Neural cell (in vitro differentiated cells): ENCODE data around the gene SGCE. TPM values are rescaled to one million over a fixed set of nuclear protein-coding genes. Genes with fewer than 3 reads are reported as not detected.

ENCODE experiments used
- H2AFZ ChIP-seq: fragments of 200-600, 300-800 bp; sonication (generic), shearing (Covaris generic); 2 replicates; pipeline ENCODE4 v1.6.0; 2014; ENCODE audit warnings: low read depth, mild to moderate bottlenecking, antibody characterized with exemption, low read length, moderate library complexity
- H3F3A ChIP-seq: fragments of 200-600 bp; shearing (Covaris generic); 2 replicates; pipeline ENCODE4 v1.6.1; 2016; ENCODE audit warnings: mild to moderate bottlenecking, moderate library complexity, mixed read lengths, antibody characterized with exemption, low read length; ENCODE audit not compliant: insufficient read depth, poor library complexity, severe bottlenecking
- H3K27ac ChIP-seq: fragments of 200-600, 300-800 bp; sonication (generic), shearing (Covaris generic); 2 replicates; pipeline ENCODE4 v1.5.1; 2014; ENCODE audit warnings: mild to moderate bottlenecking, low read length, moderate library complexity
- H3K27me3 ChIP-seq: fragments of 300-800, 200-600 bp; sonication (generic), shearing (Covaris generic); 2 replicates; pipeline ENCODE4 v1.6.0; 2014; ENCODE audit warnings: mild to moderate bottlenecking, low read depth, low read length, moderate library complexity; ENCODE audit not compliant: insufficient read depth
- H3K36me3 ChIP-seq: fragments of 300-800, 200-600 bp; sonication (generic), shearing (Covaris generic); 2 replicates; pipeline ENCODE4 v1.5.1; 2014; ENCODE audit warnings: mild to moderate bottlenecking, antibody characterized with exemption, low read length, moderate library complexity; ENCODE audit not compliant: insufficient read depth
- H3K4me2 ChIP-seq: fragments of 300-800, 200-600 bp; sonication (generic), shearing (Covaris generic); 2 replicates; pipeline ENCODE4 v1.6.0; 2014; ENCODE audit warnings: mild to moderate bottlenecking, low read length
- H3K4me3 ChIP-seq: fragments of 300-800, 200-600 bp; sonication (generic), shearing (Covaris generic); 2 replicates; pipeline ENCODE4 v1.5.1; 2014; ENCODE audit warnings: mild to moderate bottlenecking, low read length, moderate library complexity
- H3K79me2 ChIP-seq: fragments of 200-600 bp; shearing (Covaris generic); replicated peaks from 2 replicates; pipeline ENCODE4 v1.6.0; 2014; ENCODE audit warnings: mild to moderate bottlenecking, low read length, moderate library complexity; ENCODE audit not compliant: insufficient read depth
- H3K9ac ChIP-seq: fragments of 300-800, 200-600 bp; sonication (generic), shearing (Covaris generic); 2 replicates; pipeline ENCODE4 v1.6.1; 2016; ENCODE audit warnings: mild to moderate bottlenecking, low read length, mixed read lengths
- H3K9me2 ChIP-seq: fragments of 200-600 bp; shearing (Covaris generic); 2 replicates; pipeline ENCODE4 v1.6.1; 2016; ENCODE audit warnings: mild to moderate bottlenecking, low read length, mixed read lengths; ENCODE audit not compliant: insufficient read depth
- H3K9me3 ChIP-seq: fragments of 200-600, 300-800 bp; sonication (generic), shearing (Covaris generic); 2 replicates; pipeline ENCODE4 v1.6.1; 2016; ENCODE audit warnings: mild to moderate bottlenecking, mixed run types, low read length, moderate library complexity, mixed read lengths
- H4K20me1 ChIP-seq: fragments of 200-600 bp; shearing (Covaris generic); 2 replicates; pipeline ENCODE4 v1.6.1; 2016; ENCODE audit warnings: mild to moderate bottlenecking, mixed run types; ENCODE audit not compliant: insufficient read depth
- EP300 ChIP-seq: fragments of 450-650 bp; conservative IDR thresholded peaks from 2 replicates; pipeline ENCODE4 v1.6.1; 2014; ENCODE audit warnings: antibody characterized with exemption, mild to moderate bottlenecking, moderate library complexity; ENCODE audit not compliant: poor library complexity, severe bottlenecking
- EZH2 ChIP-seq: fragments of 200-600, 300-800 bp; shearing (Covaris generic), sonication (generic); IDR thresholded peaks from 2 replicates; pipeline ENCODE4 v1.6.1; 2014; ENCODE audit warnings: antibody characterized with exemption, low read length, borderline replicate concordance, mild to moderate bottlenecking; ENCODE audit not compliant: insufficient read depth, poor library complexity, severe bottlenecking
- MXI1 ChIP-seq: fragments of 450-650 bp; conservative IDR thresholded peaks from 2 replicates; pipeline ENCODE4 v1.6.1; 2014; ENCODE audit warnings: antibody characterized with exemption, mild to moderate bottlenecking; ENCODE audit not compliant: poor library complexity, severe bottlenecking
- POLR2AphosphoS5 ChIP-seq: IDR thresholded peaks from 2 replicates; pipeline ENCODE4 v1.6.1; 2012
- RAD21 ChIP-seq: fragments of 450-650 bp; conservative IDR thresholded peaks from 2 replicates; pipeline ENCODE4 v1.6.1; 2014; ENCODE audit warnings: antibody characterized with exemption, mild to moderate bottlenecking, moderate library complexity
- SMC3 ChIP-seq: fragments of 450-650 bp; conservative IDR thresholded peaks from 2 replicates; pipeline ENCODE4 v1.6.1; 2014; ENCODE audit warnings: antibody characterized with exemption, mild to moderate bottlenecking, moderate library complexity; ENCODE audit not compliant: poor library complexity
- TAF1 ChIP-seq: IDR thresholded peaks from 2 replicates; pipeline ENCODE4 v1.6.1; 2012; ENCODE audit warnings: low read depth
- polyA plus RNA-seq: library from polyadenylated mRNA; depleted of rRNA; stranded (reverse); fragments of >200 nt; gene quantifications from 2 replicates; pipeline ENCODE4 v1.2.3, GENCODE V29; 2014
- TF ChIP-seq, protein P1 (sequence below): IDR thresholded peaks from 2 replicates; pipeline ENCODE4 v1.6.1; 2012; ENCODE audit warnings: borderline replicate concordance
- TF ChIP-seq, protein P2 (sequence below): fragments of 450-650 bp; IDR thresholded peaks from 2 replicates; pipeline ENCODE4 v1.5.1; 2014; ENCODE audit warnings: antibody characterized with exemption, mild to moderate bottlenecking, moderate library complexity; ENCODE audit not compliant: poor library complexity, severe bottlenecking

Gene SGCE
- polyA plus RNA-seq, 1 donor from 2014 or later = 94.6 TPM

DNA sequence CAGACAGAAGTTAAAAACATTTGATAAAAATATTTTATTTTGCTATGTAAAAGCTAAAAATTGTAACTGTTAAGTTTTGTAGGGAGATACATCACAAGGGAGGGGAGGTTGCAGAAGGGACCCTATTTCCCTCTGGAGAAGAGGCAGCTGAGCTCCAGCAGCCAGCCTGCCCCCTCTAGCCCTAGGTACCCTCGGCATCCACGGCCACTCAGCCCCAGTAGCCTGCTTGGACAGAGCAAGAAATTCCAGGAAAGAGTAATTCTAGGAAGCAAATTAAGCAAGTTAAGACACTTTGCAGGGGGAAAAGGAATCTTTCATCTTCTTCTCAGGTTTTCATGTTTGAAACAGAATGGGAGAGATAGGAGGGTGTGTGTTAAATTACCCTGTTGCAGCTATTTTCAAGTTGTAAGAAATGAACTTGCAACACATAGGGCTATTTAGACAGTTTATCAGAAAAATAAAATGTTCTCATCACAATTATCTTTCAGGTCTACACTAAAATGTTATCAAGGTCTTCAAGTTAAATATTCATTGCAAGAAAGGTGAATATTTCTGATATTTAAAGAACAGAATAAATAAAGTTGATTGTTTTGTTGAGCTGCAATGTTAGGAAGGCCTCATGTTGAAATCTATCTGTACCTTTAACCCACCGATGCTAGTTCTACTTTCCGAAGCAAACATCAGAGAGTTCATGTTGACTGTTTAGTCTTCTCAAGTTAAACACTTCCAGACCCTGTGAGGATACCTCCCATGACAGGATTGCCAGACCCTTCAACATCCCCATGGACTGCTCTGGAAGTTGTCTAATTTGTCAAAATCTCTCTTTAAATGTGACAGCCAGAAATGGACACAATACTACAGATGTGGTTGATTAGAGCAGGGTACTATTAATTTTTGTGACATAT, 5.5 kb downstream of the SGCE start:
- TF ChIP-seq EP300 (no peak), RAD21 (no peak), EZH2 (no peak), SMC3 (no peak), TAF1 (no peak), MXI1 (no peak), POLR2AphosphoS5 (no peak)
- TF ChIP-seq, protein P1, sequence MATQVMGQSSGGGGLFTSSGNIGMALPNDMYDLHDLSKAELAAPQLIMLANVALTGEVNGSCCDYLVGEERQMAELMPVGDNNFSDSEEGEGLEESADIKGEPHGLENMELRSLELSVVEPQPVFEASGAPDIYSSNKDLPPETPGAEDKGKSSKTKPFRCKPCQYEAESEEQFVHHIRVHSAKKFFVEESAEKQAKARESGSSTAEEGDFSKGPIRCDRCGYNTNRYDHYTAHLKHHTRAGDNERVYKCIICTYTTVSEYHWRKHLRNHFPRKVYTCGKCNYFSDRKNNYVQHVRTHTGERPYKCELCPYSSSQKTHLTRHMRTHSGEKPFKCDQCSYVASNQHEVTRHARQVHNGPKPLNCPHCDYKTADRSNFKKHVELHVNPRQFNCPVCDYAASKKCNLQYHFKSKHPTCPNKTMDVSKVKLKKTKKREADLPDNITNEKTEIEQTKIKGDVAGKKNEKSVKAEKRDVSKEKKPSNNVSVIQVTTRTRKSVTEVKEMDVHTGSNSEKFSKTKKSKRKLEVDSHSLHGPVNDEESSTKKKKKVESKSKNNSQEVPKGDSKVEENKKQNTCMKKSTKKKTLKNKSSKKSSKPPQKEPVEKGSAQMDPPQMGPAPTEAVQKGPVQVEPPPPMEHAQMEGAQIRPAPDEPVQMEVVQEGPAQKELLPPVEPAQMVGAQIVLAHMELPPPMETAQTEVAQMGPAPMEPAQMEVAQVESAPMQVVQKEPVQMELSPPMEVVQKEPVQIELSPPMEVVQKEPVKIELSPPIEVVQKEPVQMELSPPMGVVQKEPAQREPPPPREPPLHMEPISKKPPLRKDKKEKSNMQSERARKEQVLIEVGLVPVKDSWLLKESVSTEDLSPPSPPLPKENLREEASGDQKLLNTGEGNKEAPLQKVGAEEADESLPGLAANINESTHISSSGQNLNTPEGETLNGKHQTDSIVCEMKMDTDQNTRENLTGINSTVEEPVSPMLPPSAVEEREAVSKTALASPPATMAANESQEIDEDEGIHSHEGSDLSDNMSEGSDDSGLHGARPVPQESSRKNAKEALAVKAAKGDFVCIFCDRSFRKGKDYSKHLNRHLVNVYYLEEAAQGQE = no peak
- TF ChIP-seq, protein P2, sequence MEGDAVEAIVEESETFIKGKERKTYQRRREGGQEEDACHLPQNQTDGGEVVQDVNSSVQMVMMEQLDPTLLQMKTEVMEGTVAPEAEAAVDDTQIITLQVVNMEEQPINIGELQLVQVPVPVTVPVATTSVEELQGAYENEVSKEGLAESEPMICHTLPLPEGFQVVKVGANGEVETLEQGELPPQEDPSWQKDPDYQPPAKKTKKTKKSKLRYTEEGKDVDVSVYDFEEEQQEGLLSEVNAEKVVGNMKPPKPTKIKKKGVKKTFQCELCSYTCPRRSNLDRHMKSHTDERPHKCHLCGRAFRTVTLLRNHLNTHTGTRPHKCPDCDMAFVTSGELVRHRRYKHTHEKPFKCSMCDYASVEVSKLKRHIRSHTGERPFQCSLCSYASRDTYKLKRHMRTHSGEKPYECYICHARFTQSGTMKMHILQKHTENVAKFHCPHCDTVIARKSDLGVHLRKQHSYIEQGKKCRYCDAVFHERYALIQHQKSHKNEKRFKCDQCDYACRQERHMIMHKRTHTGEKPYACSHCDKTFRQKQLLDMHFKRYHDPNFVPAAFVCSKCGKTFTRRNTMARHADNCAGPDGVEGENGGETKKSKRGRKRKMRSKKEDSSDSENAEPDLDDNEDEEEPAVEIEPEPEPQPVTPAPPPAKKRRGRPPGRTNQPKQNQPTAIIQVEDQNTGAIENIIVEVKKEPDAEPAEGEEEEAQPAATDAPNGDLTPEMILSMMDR = no peak
- Histone ChIP-seq H3K4me2 (no peak overlapping the region), H3K79me2 (peaks cover 71% of the 10 kb centered on the region), H3K36me3 (no peaks in the 10 kb centered on the region), H3K9me3 (no peaks in the 10 kb centered on the region), H4K20me1 (no peaks in the 10 kb centered on the region), H3K27ac (no peak overlapping the region), H3K9me2 (no peaks in the 10 kb centered on the region), H3K4me3 (peak overlapping the region; percentile 4), H3K27me3 (no peaks in the 10 kb centered on the region), H2AFZ (no peak overlapping the region), H3F3A (no peaks in the 10 kb centered on the region), H3K9ac (no peak overlapping the region)

DNA sequence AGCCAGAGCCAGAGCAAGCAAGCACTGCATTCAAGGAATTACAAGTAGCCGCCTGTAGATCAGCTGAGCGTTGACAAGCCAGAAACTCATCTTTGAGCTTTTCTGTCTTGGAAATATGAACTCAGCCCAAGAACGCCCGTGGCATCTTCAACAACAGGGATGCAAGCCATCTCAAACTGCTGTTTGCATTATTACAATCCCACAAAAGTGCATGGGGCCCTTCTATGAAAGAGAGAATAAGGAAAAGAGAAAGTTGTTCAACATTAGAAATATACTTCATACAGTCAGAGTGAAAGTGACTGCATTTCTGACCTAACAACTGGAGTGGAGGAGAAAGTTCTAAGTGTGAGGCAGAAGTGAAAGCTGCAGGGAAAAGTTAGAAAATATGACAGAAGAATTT, 6.5 kb downstream of the SGCE start:
- Histone ChIP-seq H3K36me3 (no peaks in the 10 kb centered on the region), H3K27ac (no peak overlapping the region), H2AFZ (no peak overlapping the region), H3K4me3 (no peak overlapping the region), H3K9me2 (no peaks in the 10 kb centered on the region), H3K9ac (no peak overlapping the region), H3F3A (no peaks in the 10 kb centered on the region), H3K79me2 (peaks cover 66% of the 10 kb centered on the region), H3K27me3 (no peaks in the 10 kb centered on the region), H3K4me2 (no peak overlapping the region), H3K9me3 (no peaks in the 10 kb centered on the region), H4K20me1 (no peaks in the 10 kb centered on the region)
- no peak for TF ChIP-seq EZH2
- TF ChIP-seq EP300 = no peak
- no peak for TF ChIP-seq RAD21
- TF ChIP-seq, protein P1 = no peak
- no peak for TF ChIP-seq TAF1
- no peak for TF ChIP-seq SMC3
- no peak for TF ChIP-seq POLR2AphosphoS5
- TF ChIP-seq, protein P2 = no peak
- no peak for TF ChIP-seq MXI1
